Measurements from ENCODE around the gene SLC35G3. TPM values are rescaled to one million over a fixed set of nuclear protein-coding genes. Genes with fewer than 3 reads are reported as not detected.
"Not testable (repeated sequence)": the region's sequence is repeated elsewhere in the genome, so short reads cannot be mapped to it uniquely, and the experiment has no call there.

The SLC35G3 gene
- total RNA-seq, 1 experiment from 2014 or later: not detected

DNA sequence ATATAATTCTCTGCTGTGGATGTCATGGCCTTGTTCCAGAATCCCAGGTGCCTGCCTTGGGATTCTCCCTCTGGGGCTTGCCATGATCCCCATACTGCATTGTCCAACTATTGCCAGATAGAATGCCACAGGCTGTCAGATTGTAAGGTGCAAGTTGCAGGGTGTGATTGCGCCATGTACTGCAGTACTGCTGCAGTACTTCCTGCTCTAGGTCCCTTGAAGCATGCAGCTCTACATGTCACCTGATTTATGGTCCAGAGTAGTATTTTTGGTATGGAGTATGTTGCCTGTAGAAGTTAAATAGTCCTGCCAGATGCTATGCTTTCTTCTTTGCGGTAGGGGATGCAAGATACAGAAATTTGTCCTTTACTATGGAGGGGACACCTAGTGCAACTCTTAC lies 41.7 kb upstream of the SLC35G3 start:
- Histone ChIP-seq H3K27me3 (ENCODE audit: insufficient read depth, low read depth) (peaks cover 4% of the 10 kb centered on the region), H3K9me3 (ENCODE audit: insufficient read depth, low read depth) (no peaks in the 10 kb centered on the region), H3K27ac (no peak overlapping the region), H3K79me2 (ENCODE audit: low read depth) (no peaks in the 10 kb centered on the region), H3K4me2 (no peak overlapping the region), H3K4me3 (no peak overlapping the region), H3F3A (ENCODE audit: insufficient read depth, low read depth) (no peaks in the 10 kb centered on the region), H3K9me2 (ENCODE audit: insufficient read depth) (no peaks in the 10 kb centered on the region), H4K20me1 (ENCODE audit: insufficient read depth) (no peaks in the 10 kb centered on the region), H3K36me3 (ENCODE audit: low read depth) (no peaks in the 10 kb centered on the region), H3K4me1 (replicated peaks; ENCODE audit: insufficient read depth) (no peaks in the 10 kb centered on the region), H2AFZ (no peak overlapping the region)
- intact Hi-C loops (cut with micrococcal nuclease; ENCODE audit: unreplicated experiment): no loop called here
- no peak for DNase-seq
- POLR2A ChIA-PET (ENCODE audit: unreplicated experiment): interaction anchor here (0.5 kb wide), 1 partner anchor 126 kb away, joined by 4 read pairs; no protein-coding TSS in a partner anchor
- TF ChIP-seq, protein P1, sequence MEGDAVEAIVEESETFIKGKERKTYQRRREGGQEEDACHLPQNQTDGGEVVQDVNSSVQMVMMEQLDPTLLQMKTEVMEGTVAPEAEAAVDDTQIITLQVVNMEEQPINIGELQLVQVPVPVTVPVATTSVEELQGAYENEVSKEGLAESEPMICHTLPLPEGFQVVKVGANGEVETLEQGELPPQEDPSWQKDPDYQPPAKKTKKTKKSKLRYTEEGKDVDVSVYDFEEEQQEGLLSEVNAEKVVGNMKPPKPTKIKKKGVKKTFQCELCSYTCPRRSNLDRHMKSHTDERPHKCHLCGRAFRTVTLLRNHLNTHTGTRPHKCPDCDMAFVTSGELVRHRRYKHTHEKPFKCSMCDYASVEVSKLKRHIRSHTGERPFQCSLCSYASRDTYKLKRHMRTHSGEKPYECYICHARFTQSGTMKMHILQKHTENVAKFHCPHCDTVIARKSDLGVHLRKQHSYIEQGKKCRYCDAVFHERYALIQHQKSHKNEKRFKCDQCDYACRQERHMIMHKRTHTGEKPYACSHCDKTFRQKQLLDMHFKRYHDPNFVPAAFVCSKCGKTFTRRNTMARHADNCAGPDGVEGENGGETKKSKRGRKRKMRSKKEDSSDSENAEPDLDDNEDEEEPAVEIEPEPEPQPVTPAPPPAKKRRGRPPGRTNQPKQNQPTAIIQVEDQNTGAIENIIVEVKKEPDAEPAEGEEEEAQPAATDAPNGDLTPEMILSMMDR (conservative IDR thresholded peaks at IDR 0.05): no peak
- no peak for TF ChIP-seq EZH2 (IDR thresholded peaks at IDR 0.05; ENCODE audit: low read depth)
- CTCF ChIA-PET: no interaction called here
- no TSS peak for BruUV-seq (replicated peaks)

DNA sequence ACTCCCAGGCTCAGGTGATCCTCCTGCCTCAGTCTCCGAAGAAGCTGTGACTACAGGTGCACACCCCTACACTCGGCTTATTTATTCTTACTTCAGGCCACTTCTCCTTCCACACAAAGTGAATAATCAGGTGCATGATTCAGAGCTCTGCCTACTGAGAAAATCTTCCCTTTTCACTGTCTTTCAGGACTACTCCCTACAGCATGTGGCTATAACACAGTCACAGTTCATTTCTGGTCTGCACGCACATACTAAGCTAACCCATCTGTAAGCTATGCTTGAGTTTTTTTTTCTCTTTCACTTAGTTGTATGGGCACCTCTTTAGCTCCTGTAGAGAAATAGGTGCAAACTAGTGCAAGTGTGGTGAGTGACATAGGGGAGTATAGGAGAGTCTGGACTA lies 41.1 kb upstream of the SLC35G3 start:
- Histone ChIP-seq H3K27ac (no peak overlapping the region), H4K20me1 (ENCODE audit: insufficient read depth) (no peaks in the 10 kb centered on the region), H3K4me1 (replicated peaks; ENCODE audit: insufficient read depth) (no peaks in the 10 kb centered on the region), H3K4me3 (no peak overlapping the region), H3K4me2 (no peak overlapping the region), H2AFZ (no peak overlapping the region), H3K27me3 (ENCODE audit: insufficient read depth, low read depth) (peaks cover 6% of the 10 kb centered on the region), H3K36me3 (ENCODE audit: low read depth) (no peaks in the 10 kb centered on the region), H3K79me2 (ENCODE audit: low read depth) (no peaks in the 10 kb centered on the region), H3K9me3 (ENCODE audit: insufficient read depth, low read depth) (no peaks in the 10 kb centered on the region), H3K9me2 (ENCODE audit: insufficient read depth) (no peaks in the 10 kb centered on the region), H3F3A (ENCODE audit: insufficient read depth, low read depth) (no peaks in the 10 kb centered on the region)
- ChIA-PET POLR2A (ENCODE audit: unreplicated experiment) (interaction anchor here (0.5 kb wide), 1 partner anchor 126 kb away, joined by 4 read pairs; no protein-coding TSS in a partner anchor), CTCF (no interaction called here)
- TF ChIP-seq EZH2 (IDR thresholded peaks at IDR 0.05; ENCODE audit: low read depth): no peak
- TF ChIP-seq, protein P1 (conservative IDR thresholded peaks at IDR 0.05): no peak
- BruUV-seq (replicated peaks): no TSS peak
- intact Hi-C loops (cut with micrococcal nuclease; ENCODE audit: unreplicated experiment): no loop called here
- DNase-seq: no peak

- BruUV-seq (replicated peaks); POLR2A ChIA-PET (ENCODE audit: unreplicated experiment): not testable (repeated sequence)
Observed at GRCh38 chr17:35234315-35234714, 40.1 kb upstream of the SLC35G3 start.

DNA sequence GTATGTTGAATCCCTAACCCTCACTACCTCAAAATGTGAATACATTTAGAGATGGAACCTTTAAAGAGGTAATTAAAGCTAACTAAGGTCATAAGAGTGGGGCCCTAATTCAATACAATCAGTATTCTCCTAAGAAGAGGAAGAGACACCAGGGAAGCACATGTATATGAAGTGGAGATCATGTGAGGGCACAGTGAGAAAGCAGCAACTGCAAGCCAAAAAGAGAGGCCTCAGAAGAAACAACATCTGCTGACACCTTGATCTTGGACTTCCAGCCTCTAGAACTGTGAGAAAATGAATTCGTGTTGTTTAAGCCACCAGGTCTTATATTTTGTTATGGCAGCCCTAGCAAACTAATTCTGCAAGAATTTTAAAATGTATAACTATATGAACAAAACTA lies 35.4 kb upstream of the SLC35G3 start:
- peaks cover 32% of the 10 kb centered on the region for H3K27me3 ChIP-seq (ENCODE audit: insufficient read depth, low read depth)
- no peaks in the 10 kb centered on the region for H3F3A ChIP-seq (ENCODE audit: insufficient read depth, low read depth)
- no peak overlapping the region for H3K27ac ChIP-seq
- DNase-seq: no peak
- no peak for TF ChIP-seq EZH2 (IDR thresholded peaks at IDR 0.05; ENCODE audit: low read depth)
- TF ChIP-seq, protein P1 (conservative IDR thresholded peaks at IDR 0.05): no peak
- BruUV-seq (replicated peaks): no TSS peak
- ChIA-PET POLR2A (ENCODE audit: unreplicated experiment) (no interaction called here), CTCF (interaction anchor here (0.6 kb wide), 1 partner anchor 308 kb away, joined by 3 read pairs; no protein-coding TSS in a partner anchor)
- no peaks in the 10 kb centered on the region for H3K4me1 ChIP-seq (replicated peaks; ENCODE audit: insufficient read depth)
- no peak overlapping the region for H3K4me3 ChIP-seq
- intact Hi-C loops (cut with micrococcal nuclease; ENCODE audit: unreplicated experiment): no loop called here
- no peaks in the 10 kb centered on the region for H3K9me3 ChIP-seq (ENCODE audit: insufficient read depth, low read depth)
- H4K20me1 ChIP-seq (ENCODE audit: insufficient read depth): no peaks in the 10 kb centered on the region
- H3K79me2 ChIP-seq (ENCODE audit: low read depth): no peaks in the 10 kb centered on the region
- H3K4me2 ChIP-seq: no peak overlapping the region
- H3K9me2 ChIP-seq (ENCODE audit: insufficient read depth): no peaks in the 10 kb centered on the region
- H3K36me3 ChIP-seq (ENCODE audit: low read depth): no peaks in the 10 kb centered on the region
- H2AFZ ChIP-seq: no peak overlapping the region

More at GRCh38 chr17:35234315-35234714, 40.1 kb upstream of the SLC35G3 start:
- H3K9me3 ChIP-seq (ENCODE audit: insufficient read depth, low read depth); H3K36me3 ChIP-seq (ENCODE audit: low read depth); H3F3A ChIP-seq (ENCODE audit: insufficient read depth, low read depth); intact Hi-C loops (cut with micrococcal nuclease; ENCODE audit: unreplicated experiment); H3K4me3 ChIP-seq; CTCF ChIA-PET; H4K20me1 ChIP-seq (ENCODE audit: insufficient read depth); H3K79me2 ChIP-seq (ENCODE audit: low read depth); H3K9me2 ChIP-seq (ENCODE audit: insufficient read depth); H3K4me2 ChIP-seq; H3K27ac ChIP-seq; H2AFZ ChIP-seq; H3K4me1 ChIP-seq (replicated peaks; ENCODE audit: insufficient read depth); DNase-seq: not testable (repeated sequence)
- peaks cover 15% of the 10 kb centered on the region for H3K27me3 ChIP-seq (ENCODE audit: insufficient read depth, low read depth)

Measured in PC-9 (cell line).